ENCODE results near the gene UFD1. TPM values are rescaled to one million over a fixed set of nuclear protein-coding genes. Genes with fewer than 3 reads are reported as not detected.

UFD1 gene
- total RNA-seq, 1 donor from 2014 or later, result 37.7 TPM

DNA sequence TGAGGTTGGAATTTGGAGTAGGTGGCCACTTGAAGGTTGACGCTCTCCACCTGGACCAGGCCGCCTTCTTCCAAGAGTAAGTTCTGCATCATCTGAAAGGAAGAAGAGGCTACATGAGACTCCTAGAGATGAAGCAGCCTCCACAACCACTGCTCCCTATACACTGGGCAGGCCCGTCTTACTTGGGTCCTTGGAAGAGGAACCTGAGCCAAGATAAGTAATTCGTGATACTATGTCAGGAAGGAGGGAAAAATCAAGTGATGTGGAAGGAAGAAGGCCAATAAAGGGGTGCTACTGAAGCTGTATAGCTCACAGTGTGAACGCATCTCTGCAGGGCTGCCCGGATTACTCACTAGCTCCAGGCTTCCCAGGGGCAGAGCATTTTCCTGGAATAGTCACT is 11.1 kb downstream of the UFD1 start:
- Histone ChIP-seq H3K9ac (no peak overlapping the region), H3K36me3 (no peaks in the 10 kb centered on the region)

GRCh38 chr22:19466848-19467752 is 11.9 kb downstream of the UFD1 start:
- no peaks in the 10 kb centered on the region for H3K36me3 ChIP-seq
- H3K9ac ChIP-seq, result no peak overlapping the region
- H3K4me2 ChIP-seq, result no peak overlapping the region
- no peak for DNase-seq (ENCODE audit: low spot score)
- Mint-ChIP-seq H3K27me3 (ENCODE audit: insufficient read depth, low read depth) (no peaks in the 10 kb centered on the region), H3K9me3 (no peaks in the 10 kb centered on the region), H3K36me3 (peaks cover 26% of the 10 kb centered on the region), H3K27ac (no peak overlapping the region), H3K4me1 (no peaks in the 10 kb centered on the region), H3K4me3 (no peak overlapping the region)
- no peak overlapping the region for H2AFZ ChIP-seq (replicated peaks)
- no peaks in the 10 kb centered on the region for H3K9me3 ChIP-seq (ENCODE audit: low read depth)
- no peak overlapping the region for H3K4me3 ChIP-seq
- H3K79me2 ChIP-seq (ENCODE audit: low read depth), result no peaks in the 10 kb centered on the region
- no peaks in the 10 kb centered on the region for H3K27me3 ChIP-seq
- H3K27ac ChIP-seq, result no peak overlapping the region
- H4K20me1 ChIP-seq (ENCODE audit: low read depth), result peaks cover 15% of the 10 kb centered on the region
- no peaks in the 10 kb centered on the region for H3K4me1 ChIP-seq
- H3F3A ChIP-seq (ENCODE audit: low read depth), result no peaks in the 10 kb centered on the region
- no peak for TF ChIP-seq CTCF (IDR thresholded peaks at IDR 0.05)
- TF ChIP-seq EZH2 (IDR thresholded peaks at IDR 0.05), result no peak
- no peak for TF ChIP-seq EZH2phosphoT487 (IDR thresholded peaks at IDR 0.05)

More for the DNA sequence above, 11.1 kb downstream of the UFD1 start:
- H3K27ac ChIP-seq, result no peak overlapping the region
- H3K79me2 ChIP-seq (ENCODE audit: low read depth), result no peaks in the 10 kb centered on the region
- no peak for TF ChIP-seq CTCF (IDR thresholded peaks at IDR 0.05)
- no peak for TF ChIP-seq EZH2phosphoT487 (IDR thresholded peaks at IDR 0.05)
- TF ChIP-seq EZH2 (IDR thresholded peaks at IDR 0.05), result no peak
- no peaks in the 10 kb centered on the region for H3K4me1 ChIP-seq
- no peak overlapping the region for H3K4me3 ChIP-seq
- H3K27me3 Mint-ChIP-seq (ENCODE audit: insufficient read depth, low read depth), result no peaks in the 10 kb centered on the region
- no peaks in the 10 kb centered on the region for H3K9me3 Mint-ChIP-seq
- H3K36me3 Mint-ChIP-seq, result peaks cover 27% of the 10 kb centered on the region
- H3K4me3 Mint-ChIP-seq, result no peak overlapping the region
- H3K27ac Mint-ChIP-seq, result no peak overlapping the region
- H4K20me1 ChIP-seq (ENCODE audit: low read depth), result peaks cover 15% of the 10 kb centered on the region
- H3F3A ChIP-seq (ENCODE audit: low read depth), result no peaks in the 10 kb centered on the region
- no peak for DNase-seq (ENCODE audit: low spot score)
- H3K27me3 ChIP-seq, result no peaks in the 10 kb centered on the region
- H3K4me2 ChIP-seq, result no peak overlapping the region
- no peaks in the 10 kb centered on the region for H3K4me1 Mint-ChIP-seq
- no peak overlapping the region for H2AFZ ChIP-seq (replicated peaks)
- no peaks in the 10 kb centered on the region for H3K9me3 ChIP-seq (ENCODE audit: low read depth)

GRCh38 chr22:19466126-19466716 is 12.8 kb downstream of the UFD1 start:
- Mint-ChIP-seq H3K27ac (no peak overlapping the region), H3K4me1 (no peaks in the 10 kb centered on the region), H3K9me3 (no peaks in the 10 kb centered on the region), H3K4me3 (no peak overlapping the region), H3K36me3 (peaks cover 19% of the 10 kb centered on the region), H3K27me3 (ENCODE audit: insufficient read depth, low read depth) (no peaks in the 10 kb centered on the region)
- H3K4me1 ChIP-seq, result no peaks in the 10 kb centered on the region
- no peak for TF ChIP-seq EZH2 (IDR thresholded peaks at IDR 0.05)
- TF ChIP-seq CTCF (IDR thresholded peaks at IDR 0.05), result no peak
- no peak for TF ChIP-seq EZH2phosphoT487 (IDR thresholded peaks at IDR 0.05)
- no peak overlapping the region for H2AFZ ChIP-seq (replicated peaks)
- no peaks in the 10 kb centered on the region for H3F3A ChIP-seq (ENCODE audit: low read depth)
- H3K9ac ChIP-seq, result no peak overlapping the region
- H4K20me1 ChIP-seq (ENCODE audit: low read depth), result peaks cover 15% of the 10 kb centered on the region
- H3K27me3 ChIP-seq, result no peaks in the 10 kb centered on the region
- no peaks in the 10 kb centered on the region for H3K36me3 ChIP-seq
- no peak overlapping the region for H3K27ac ChIP-seq
- no peaks in the 10 kb centered on the region for H3K79me2 ChIP-seq (ENCODE audit: low read depth)
- DNase-seq (ENCODE audit: low spot score), result no peak
- H3K4me2 ChIP-seq, result no peak overlapping the region
- no peaks in the 10 kb centered on the region for H3K9me3 ChIP-seq (ENCODE audit: low read depth)
- H3K4me3 ChIP-seq, result no peak overlapping the region
